Neural progenitor cell (in vitro differentiated cells): ENCODE measurements around the gene TTYH3.
"Not testable (repeated sequence)": the region's sequence is repeated elsewhere in the genome, so short reads cannot be mapped to it uniquely, and the experiment has no call there.

Source experiments
- CTCF ChIP-seq: fragments of 200-600 bp; sonication (generic); IDR thresholded peaks from 2 replicates; pipeline ENCODE4 v1.5.1; 2017; ENCODE audit warnings: antibody characterized with exemption, mild to moderate bottlenecking
- EZH2 ChIP-seq: fragments of 200-600 bp; sonication (generic); IDR thresholded peaks from 2 replicates; pipeline ENCODE4 v1.6.1; 2017; ENCODE audit warnings: antibody characterized with exemption, mild to moderate bottlenecking, moderate library complexity
- EZH2phosphoT487 ChIP-seq: fragments of 200-600 bp; sonication (generic); IDR thresholded peaks from 2 replicates; pipeline ENCODE4 v1.6.1; 2017; ENCODE audit warnings: antibody characterized with exemption

- not testable (repeated sequence) for TF ChIP-seq CTCF, EZH2phosphoT487, EZH2
Measured at GRCh38 chr7:2679135-2680127, 47.6 kb downstream of the TTYH3 start.
